ENCODE results near the gene UPK1B.
A peak's percentile ranks its signal among the peaks of the same experiment; 100 is the strongest.

UPK1B gene

GRCh38 chr3:119181765-119182164 is 8.4 kb downstream of the UPK1B start:
- DNase-seq (ENCODE audit: insufficient read length) (no peak), FAIRE-seq (no peak)
- TF ChIP-seq POLR2A (IDR thresholded peaks at IDR 0.05; ENCODE audit: low read depth, low read length) (no peak), TAF1 (IDR thresholded peaks at IDR 0.05; ENCODE audit: borderline replicate concordance, low read depth, low read length) (no peak), POLR2AphosphoS5 (IDR thresholded peaks at IDR 0.05; ENCODE audit: low read depth, low read length) (no peak)

GRCh38 chr3:119184111-119184510 is 10.7 kb downstream of the UPK1B start:
- TF ChIP-seq TAF1 (IDR thresholded peaks at IDR 0.05; ENCODE audit: borderline replicate concordance, low read depth, low read length) (no peak), POLR2AphosphoS5 (IDR thresholded peaks at IDR 0.05; ENCODE audit: low read depth, low read length) (no peak), POLR2A (IDR thresholded peaks at IDR 0.05; ENCODE audit: low read depth, low read length) (no peak)
- FAIRE-seq (no peak), DNase-seq (ENCODE audit: insufficient read length) (no peak)

GRCh38 chr3:119184796-119185570 is 11.6 kb downstream of the UPK1B start:
- peak; percentile 14 for FAIRE-seq
- TF ChIP-seq POLR2AphosphoS5 (IDR thresholded peaks at IDR 0.05; ENCODE audit: low read depth, low read length) (no peak), TAF1 (IDR thresholded peaks at IDR 0.05; ENCODE audit: borderline replicate concordance, low read depth, low read length) (no peak), POLR2A (IDR thresholded peaks at IDR 0.05; ENCODE audit: low read depth, low read length) (no peak)
- DNase-seq (ENCODE audit: insufficient read length) = no peak

DNA sequence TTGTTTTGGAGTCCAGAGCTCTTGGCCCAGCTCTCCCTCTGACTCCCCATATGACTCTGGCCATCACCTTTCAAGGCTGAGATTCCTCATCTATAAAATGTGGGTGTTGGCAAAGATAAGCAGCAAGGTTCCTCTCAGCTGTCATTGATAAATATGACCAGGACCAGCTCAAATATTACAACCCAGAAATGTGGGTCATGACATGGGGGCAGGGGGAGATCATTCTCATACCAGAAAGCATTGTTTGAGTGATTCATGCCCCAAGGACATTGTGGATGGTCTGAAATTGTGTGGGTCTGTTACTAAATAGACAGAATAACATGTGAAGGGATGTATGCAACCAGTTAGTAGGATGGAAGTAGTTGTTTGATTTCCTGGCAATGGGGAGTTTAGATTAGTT is 13.9 kb downstream of the UPK1B start:
- DNase-seq (ENCODE audit: insufficient read length) = no peak
- no peak for FAIRE-seq
- TF ChIP-seq TAF1 (IDR thresholded peaks at IDR 0.05; ENCODE audit: borderline replicate concordance, low read depth, low read length) = no peak
- TF ChIP-seq POLR2AphosphoS5 (IDR thresholded peaks at IDR 0.05; ENCODE audit: low read depth, low read length) = no peak
- no peak for TF ChIP-seq POLR2A (IDR thresholded peaks at IDR 0.05; ENCODE audit: low read depth, low read length)

DNA sequence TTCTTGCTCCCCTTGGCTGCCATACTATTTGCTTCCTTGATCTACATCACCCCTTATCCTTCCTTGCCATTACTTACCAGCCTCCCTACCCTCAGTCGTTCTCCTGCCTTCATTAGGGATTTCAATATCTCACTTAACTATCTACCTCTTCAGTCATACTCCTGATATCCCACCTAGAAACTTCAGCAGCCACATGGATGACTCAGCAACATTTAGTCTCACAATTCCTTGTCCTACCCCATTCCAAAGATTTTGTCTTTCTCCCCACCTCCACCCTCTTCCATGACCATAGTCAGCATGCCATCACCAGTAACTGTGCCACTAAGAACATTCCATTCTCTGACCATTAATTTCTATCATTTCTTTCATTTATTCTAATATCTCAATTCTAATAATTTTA is 18.4 kb downstream of the UPK1B start:
- TF ChIP-seq POLR2A (IDR thresholded peaks at IDR 0.05; ENCODE audit: low read depth, low read length) (no peak), TAF1 (IDR thresholded peaks at IDR 0.05; ENCODE audit: borderline replicate concordance, low read depth, low read length) (no peak), POLR2AphosphoS5 (IDR thresholded peaks at IDR 0.05; ENCODE audit: low read depth, low read length) (no peak)
- FAIRE-seq = no peak
- DNase-seq (ENCODE audit: insufficient read length) = no peak

GRCh38 chr3:119194237-119195150 is 21.1 kb downstream of the UPK1B start:
- DNase-seq (ENCODE audit: insufficient read length) (no peak), FAIRE-seq (no peak)
- TF ChIP-seq POLR2A (IDR thresholded peaks at IDR 0.05; ENCODE audit: low read depth, low read length) (no peak), TAF1 (IDR thresholded peaks at IDR 0.05; ENCODE audit: borderline replicate concordance, low read depth, low read length) (no peak), POLR2AphosphoS5 (IDR thresholded peaks at IDR 0.05; ENCODE audit: low read depth, low read length) (no peak)

DNA sequence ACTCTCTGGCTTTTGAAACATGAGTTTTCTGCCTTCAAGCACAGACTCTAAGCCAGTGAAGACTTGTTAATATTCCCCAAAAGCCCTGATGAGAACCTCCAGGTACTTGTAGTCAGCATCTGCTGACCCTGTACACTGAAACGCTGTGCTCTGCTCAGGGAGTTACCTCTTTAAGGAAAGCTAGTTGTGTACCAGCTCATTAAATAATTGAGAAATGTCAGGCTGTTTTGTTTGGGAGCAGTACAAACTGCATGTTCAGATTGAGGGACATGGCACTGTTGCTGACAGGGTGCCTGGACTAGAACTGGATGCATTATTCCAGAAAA is 21.7 kb downstream of the UPK1B start:
- TF ChIP-seq POLR2AphosphoS5 (IDR thresholded peaks at IDR 0.05; ENCODE audit: low read depth, low read length) = no peak
- no peak for TF ChIP-seq POLR2A (IDR thresholded peaks at IDR 0.05; ENCODE audit: low read depth, low read length)
- no peak for TF ChIP-seq TAF1 (IDR thresholded peaks at IDR 0.05; ENCODE audit: borderline replicate concordance, low read depth, low read length)
- FAIRE-seq (no peak), DNase-seq (ENCODE audit: insufficient read length) (no peak)

GRCh38 chr3:119195911-119196310 is 22.5 kb downstream of the UPK1B start:
- FAIRE-seq (no peak), DNase-seq (ENCODE audit: insufficient read length) (no peak)
- TF ChIP-seq POLR2A (IDR thresholded peaks at IDR 0.05; ENCODE audit: low read depth, low read length) (no peak), TAF1 (IDR thresholded peaks at IDR 0.05; ENCODE audit: borderline replicate concordance, low read depth, low read length) (no peak), POLR2AphosphoS5 (IDR thresholded peaks at IDR 0.05; ENCODE audit: low read depth, low read length) (no peak)

GRCh38 chr3:119205209-119205608 is 31.8 kb downstream of the UPK1B start:
- FAIRE-seq (no peak), DNase-seq (ENCODE audit: insufficient read length) (no peak)
- TF ChIP-seq TAF1 (IDR thresholded peaks at IDR 0.05; ENCODE audit: borderline replicate concordance, low read depth, low read length) (no peak), POLR2A (IDR thresholded peaks at IDR 0.05; ENCODE audit: low read depth, low read length) (no peak), POLR2AphosphoS5 (IDR thresholded peaks at IDR 0.05; ENCODE audit: low read depth, low read length) (no peak)

GRCh38 chr3:119205685-119206084 is 32.3 kb downstream of the UPK1B start:
- no peak for DNase-seq (ENCODE audit: insufficient read length)
- no peak for FAIRE-seq
- TF ChIP-seq POLR2AphosphoS5 (IDR thresholded peaks at IDR 0.05; ENCODE audit: low read depth, low read length) = no peak
- no peak for TF ChIP-seq TAF1 (IDR thresholded peaks at IDR 0.05; ENCODE audit: borderline replicate concordance, low read depth, low read length)
- no peak for TF ChIP-seq POLR2A (IDR thresholded peaks at IDR 0.05; ENCODE audit: low read depth, low read length)

DNA sequence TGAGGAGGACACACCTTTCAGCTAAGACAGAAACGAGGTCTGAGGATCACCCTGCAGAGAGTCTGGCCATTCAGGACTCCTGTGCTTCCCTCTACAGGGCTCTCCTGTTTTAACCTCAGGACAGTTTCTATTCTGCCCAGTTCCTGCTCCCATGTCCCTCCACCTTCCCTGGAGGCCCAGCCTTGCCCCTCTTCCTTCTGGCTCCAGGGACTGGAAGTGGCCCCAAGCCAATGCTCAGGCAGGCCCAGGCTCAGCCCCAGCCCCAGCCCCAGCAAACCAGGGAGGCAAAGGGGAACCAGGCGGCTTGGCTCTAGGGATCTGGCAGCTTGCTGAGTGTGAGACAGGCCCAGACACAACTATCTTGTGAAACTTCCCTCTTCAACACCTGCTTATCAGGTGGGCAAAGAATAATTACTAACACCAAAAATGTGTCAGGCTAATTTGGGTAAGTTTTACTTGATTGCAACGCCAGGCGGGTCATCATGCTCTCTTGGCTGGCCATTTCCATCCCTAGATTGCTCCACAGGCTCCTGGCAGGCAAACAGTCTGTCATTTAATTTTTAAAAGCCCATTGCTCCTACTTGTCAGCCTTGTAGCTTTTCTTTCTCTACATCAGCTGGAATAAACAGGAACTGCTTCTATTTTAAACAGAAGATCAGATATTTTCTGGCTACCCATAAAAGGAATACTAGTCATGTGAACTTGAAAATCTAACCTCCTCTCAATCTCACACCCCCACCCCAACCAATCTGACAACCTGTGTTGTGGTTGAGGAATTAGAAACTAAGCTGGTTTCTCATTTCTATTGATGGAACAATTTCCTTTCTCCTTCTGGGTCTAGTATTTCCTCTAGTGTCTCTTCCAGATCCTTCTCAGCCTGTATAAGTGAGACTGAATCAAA is 33.5 kb downstream of the UPK1B start:
- DNase-seq (ENCODE audit: insufficient read length) (no peak), FAIRE-seq (peak; percentile 14)
- no peak for TF ChIP-seq POLR2AphosphoS5 (IDR thresholded peaks at IDR 0.05; ENCODE audit: low read depth, low read length)
- TF ChIP-seq POLR2A (IDR thresholded peaks at IDR 0.05; ENCODE audit: low read depth, low read length) = no peak
- TF ChIP-seq TAF1 (IDR thresholded peaks at IDR 0.05; ENCODE audit: borderline replicate concordance, low read depth, low read length) = no peak

Data from GM12892 (cell line).